ENCODE data around the gene ATF6.

- no peak for TF ChIP-seq POLR2A (IDR thresholded peaks at IDR 0.05)
- TF ChIP-seq EP300 (IDR thresholded peaks at IDR 0.05), result no peak
These were observed 174.9 kb downstream of the ATF6 start for GRCh38 chr1:161940866-161941591.
